Measurements from ENCODE around the gene TRAK1.

Gene TRAK1

DNA sequence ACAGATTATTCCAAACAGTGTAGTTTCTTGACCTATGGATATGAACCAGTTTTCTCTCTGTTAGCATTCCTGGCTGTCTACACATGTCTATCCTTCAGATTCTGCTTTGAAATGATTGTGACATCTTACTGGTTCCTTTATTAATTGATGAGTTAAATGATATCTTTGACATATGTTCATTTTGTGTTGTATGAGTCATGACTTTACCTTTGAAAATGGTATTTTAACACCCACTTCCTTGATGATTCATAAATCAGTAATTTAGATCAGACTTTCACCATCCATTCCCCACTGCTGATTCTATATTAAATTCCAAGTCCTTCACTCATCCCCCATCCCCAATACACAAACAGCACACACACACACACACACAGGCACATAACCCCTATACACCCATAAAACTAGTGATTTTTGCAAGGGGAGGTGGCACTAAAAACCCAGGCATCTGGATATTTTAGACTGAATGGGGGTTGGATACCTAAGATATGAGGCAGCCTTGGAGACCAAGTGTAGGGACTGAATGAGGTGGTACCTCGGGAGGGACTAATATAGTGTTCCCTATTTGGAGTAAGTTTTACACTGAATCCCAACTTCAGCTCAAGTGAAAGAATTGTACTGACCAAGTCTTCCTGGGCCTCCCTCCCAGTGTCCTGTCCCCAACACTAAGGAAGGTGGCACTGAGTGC lies 165.1 kb downstream of the TRAK1 start:
- Histone ChIP-seq H3K4me2 (ENCODE audit: low read length) (no peak overlapping the region), H4K8ac (ENCODE audit: low read depth, low read length) (no peak overlapping the region), H3K4me1 (ENCODE audit: control insufficient read depth in 1 of 2, insufficient read depth in 2 of 2, low read length in 2 of 2) (peaks cover 0 to 4% of the 10 kb centered on the region in 2 experiments), H3K27me3 (ENCODE audit: insufficient read depth, low read length) (no peaks in the 10 kb centered on the region), H4K12ac (ENCODE audit: low read depth, low read length) (no peak overlapping the region), H3K79me1 (ENCODE audit: low read length) (no peaks in the 10 kb centered on the region), H3K79me2 (ENCODE audit: control insufficient read depth, insufficient read depth, low read length, poor library complexity) (no peaks in the 10 kb centered on the region), H3K9me3 (ENCODE audit: insufficient read depth, low read depth, low read length) (peaks cover 2% of the 10 kb centered on the region), H3K36me3 (ENCODE audit: control insufficient read depth in 1 of 2, insufficient read depth in 2 of 2, low read length in 2 of 2) (no peaks in the 10 kb centered on the region), H3K4me3 (ENCODE audit: low read depth, low read length) (no peak overlapping the region), H4K91ac (ENCODE audit: low read depth, low read length) (peak overlapping the region; percentile 25), H2AK5ac (ENCODE audit: low read length) (no peak overlapping the region), H2BK12ac (ENCODE audit: low read length) (no peak overlapping the region), H2BK5ac (ENCODE audit: low read depth, low read length, poor library complexity) (no peak overlapping the region), H3K23ac (ENCODE audit: low read length) (no peak overlapping the region), H3K27ac (ENCODE audit: low read depth, low read length) (no peak overlapping the region), H3K14ac (ENCODE audit: low read length) (no peak overlapping the region), H3K4ac (ENCODE audit: low read depth, low read length) (no peak overlapping the region), H2BK120ac (ENCODE audit: insufficient read depth, low read length, poor library complexity) (no peak overlapping the region), H3K9ac (ENCODE audit: low read length) (no peak overlapping the region), H3K18ac (ENCODE audit: low read length) (no peak overlapping the region), H2AFZ (ENCODE audit: insufficient read depth, low read length, poor library complexity) (no peak overlapping the region)
- DNase-seq: peak in 1 of 2 donors; percentile 66
- WGBS (ENCODE audit: extremely low coverage, insufficient coverage, insufficient read length): no CpG with 5 or more reads among the region's 1 CpG

GRCh38 chr3:42257007-42257406 lies 165.8 kb downstream of the TRAK1 start:
- Histone ChIP-seq H2BK5ac (ENCODE audit: low read depth, low read length, poor library complexity) (no peak overlapping the region), H4K8ac (ENCODE audit: low read depth, low read length) (no peak overlapping the region), H3K23ac (ENCODE audit: low read length) (no peak overlapping the region), H2AK5ac (ENCODE audit: low read length) (no peak overlapping the region), H3K36me3 (ENCODE audit: control insufficient read depth in 1 of 2, insufficient read depth in 2 of 2, low read length in 2 of 2) (no peaks in the 10 kb centered on the region), H3K4ac (ENCODE audit: low read depth, low read length) (no peak overlapping the region), H3K27me3 (ENCODE audit: insufficient read depth, low read length) (no peaks in the 10 kb centered on the region), H3K4me2 (ENCODE audit: low read length) (no peak overlapping the region), H4K91ac (ENCODE audit: low read depth, low read length) (no peak overlapping the region), H3K79me1 (ENCODE audit: low read length) (no peaks in the 10 kb centered on the region), H4K12ac (ENCODE audit: low read depth, low read length) (no peak overlapping the region), H3K27ac (ENCODE audit: low read depth, low read length) (no peak overlapping the region), H3K18ac (ENCODE audit: low read length) (no peak overlapping the region), H3K79me2 (ENCODE audit: control insufficient read depth, insufficient read depth, low read length, poor library complexity) (no peaks in the 10 kb centered on the region), H3K4me3 (ENCODE audit: low read depth, low read length) (no peak overlapping the region), H2BK12ac (ENCODE audit: low read length) (no peak overlapping the region), H3K14ac (ENCODE audit: low read length) (no peak overlapping the region), H2BK120ac (ENCODE audit: insufficient read depth, low read length, poor library complexity) (no peak overlapping the region), H3K9ac (ENCODE audit: low read length) (no peak overlapping the region), H3K4me1 (ENCODE audit: control insufficient read depth in 1 of 2, insufficient read depth in 2 of 2, low read length in 2 of 2) (peaks cover 0 to 4% of the 10 kb centered on the region in 2 experiments), H2AFZ (ENCODE audit: insufficient read depth, low read length, poor library complexity) (no peak overlapping the region), H3K9me3 (ENCODE audit: insufficient read depth, low read depth, low read length) (peaks cover 2% of the 10 kb centered on the region)
- peak; percentile 73 to 79 for DNase-seq
- no CpG with 5 or more reads among the region's 7 CpGs for WGBS (ENCODE audit: extremely low coverage, insufficient coverage, insufficient read length)

- Histone ChIP-seq H3K14ac (ENCODE audit: low read length) (no peak overlapping the region), H3K79me2 (ENCODE audit: control insufficient read depth, insufficient read depth, low read length, poor library complexity) (no peaks in the 10 kb centered on the region), H2BK5ac (ENCODE audit: low read depth, low read length, poor library complexity) (no peak overlapping the region), H2AFZ (ENCODE audit: insufficient read depth, low read length, poor library complexity) (no peak overlapping the region), H3K4me2 (ENCODE audit: low read length) (no peak overlapping the region), H4K12ac (ENCODE audit: low read depth, low read length) (no peak overlapping the region), H3K18ac (ENCODE audit: low read length) (no peak overlapping the region), H2BK120ac (ENCODE audit: insufficient read depth, low read length, poor library complexity) (no peak overlapping the region), H4K91ac (ENCODE audit: low read depth, low read length) (no peak overlapping the region), H3K27me3 (ENCODE audit: insufficient read depth, low read length) (peaks cover 18% of the 10 kb centered on the region), H3K36me3 (ENCODE audit: control insufficient read depth in 1 of 2, insufficient read depth in 2 of 2, low read length in 2 of 2) (no peaks in the 10 kb centered on the region), H3K4ac (ENCODE audit: low read depth, low read length) (no peak overlapping the region), H3K27ac (ENCODE audit: low read depth, low read length) (no peak overlapping the region), H3K9ac (ENCODE audit: low read length) (no peak overlapping the region), H4K8ac (ENCODE audit: low read depth, low read length) (no peak overlapping the region), H2BK12ac (ENCODE audit: low read length) (no peak overlapping the region), H3K79me1 (ENCODE audit: low read length) (no peaks in the 10 kb centered on the region), H3K23ac (ENCODE audit: low read length) (no peak overlapping the region), H3K4me3 (ENCODE audit: low read depth, low read length) (no peak overlapping the region), H3K4me1 (ENCODE audit: control insufficient read depth in 1 of 2, insufficient read depth in 2 of 2, low read length in 2 of 2) (peaks cover 2 to 3% of the 10 kb centered on the region in 2 experiments), H2AK5ac (ENCODE audit: low read length) (no peak overlapping the region), H3K9me3 (ENCODE audit: insufficient read depth, low read depth, low read length) (peaks cover 12% of the 10 kb centered on the region)
- WGBS (ENCODE audit: extremely low coverage, insufficient coverage, insufficient read length): no CpG with 5 or more reads among the region's 2 CpGs
- peak; percentile 95 to 97 for DNase-seq
Measured at GRCh38 chr3:42262525-42262924, 171.4 kb downstream of the TRAK1 start.

DNA sequence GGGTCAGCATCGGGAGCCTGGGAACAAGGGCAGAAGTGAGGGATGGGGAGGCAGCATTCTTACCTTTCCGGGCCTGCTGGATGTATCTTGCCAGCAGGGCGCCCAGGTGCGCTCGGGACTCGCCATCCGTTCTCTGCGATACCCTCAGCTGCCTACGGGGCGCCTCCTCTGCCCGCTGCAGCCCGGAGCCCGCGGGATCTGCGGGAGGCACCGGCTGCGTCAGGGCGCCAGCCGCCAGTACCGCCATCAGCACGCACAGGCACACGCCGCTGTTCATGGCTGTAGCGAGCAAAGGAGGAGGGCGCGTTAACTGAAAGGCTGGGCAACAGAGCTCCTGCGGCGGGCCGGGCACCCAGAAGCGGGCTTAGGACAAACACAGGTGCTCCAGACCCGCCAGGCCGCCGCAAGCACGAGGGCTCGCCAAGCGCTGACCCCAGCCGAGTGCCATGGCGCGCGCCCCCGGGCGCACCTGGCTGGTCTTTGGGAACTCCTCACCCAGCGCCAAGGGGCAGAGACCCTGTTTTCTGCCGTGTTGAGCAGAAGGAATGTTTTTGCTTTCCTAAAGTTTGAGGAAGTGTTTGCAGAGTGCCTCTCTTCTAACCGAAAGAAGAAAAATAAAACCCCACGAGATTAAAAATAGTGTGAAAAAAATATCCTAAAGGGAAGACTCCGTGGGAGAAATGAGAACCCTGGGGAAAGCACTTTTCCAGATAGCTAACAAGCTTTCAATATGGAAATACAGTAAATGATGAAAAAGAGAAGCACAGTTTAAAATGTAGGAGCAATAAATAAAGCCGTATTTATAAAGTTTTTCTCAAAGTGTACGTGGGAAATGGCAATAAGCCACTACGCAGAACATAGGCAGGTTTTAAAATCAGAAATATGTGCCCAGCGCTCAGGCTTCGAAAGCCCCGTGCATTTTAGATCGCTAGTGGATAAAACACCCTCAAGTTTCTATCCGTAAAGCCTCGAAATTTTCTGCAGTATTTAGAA lies 172.5 kb downstream of the TRAK1 start:
- no peaks in the 10 kb centered on the region for H3K79me1 ChIP-seq (ENCODE audit: low read length)
- H3K4me1 ChIP-seq (ENCODE audit: control insufficient read depth in 1 of 2, insufficient read depth in 2 of 2, low read length in 2 of 2): peaks cover 2 to 3% of the 10 kb centered on the region in 2 experiments
- no peak overlapping the region for H4K8ac ChIP-seq (ENCODE audit: low read depth, low read length)
- no peak overlapping the region for H2AK5ac ChIP-seq (ENCODE audit: low read length)
- H3K18ac ChIP-seq (ENCODE audit: low read length): no peak overlapping the region
- no peaks in the 10 kb centered on the region for H3K79me2 ChIP-seq (ENCODE audit: control insufficient read depth, insufficient read depth, low read length, poor library complexity)
- no peak overlapping the region for H4K91ac ChIP-seq (ENCODE audit: low read depth, low read length)
- no peak overlapping the region for H3K14ac ChIP-seq (ENCODE audit: low read length)
- no peaks in the 10 kb centered on the region for H3K36me3 ChIP-seq (ENCODE audit: control insufficient read depth in 1 of 2, insufficient read depth in 2 of 2, low read length in 2 of 2)
- no peak overlapping the region for H2BK120ac ChIP-seq (ENCODE audit: insufficient read depth, low read length, poor library complexity)
- H2BK12ac ChIP-seq (ENCODE audit: low read length): no peak overlapping the region
- no CpG with 5 or more reads among the region's 56 CpGs for WGBS (ENCODE audit: extremely low coverage, insufficient coverage, insufficient read length)
- H3K9me3 ChIP-seq (ENCODE audit: insufficient read depth, low read depth, low read length): peaks cover 15% of the 10 kb centered on the region
- no peak overlapping the region for H3K9ac ChIP-seq (ENCODE audit: low read length)
- H3K4ac ChIP-seq (ENCODE audit: low read depth, low read length): no peak overlapping the region
- H3K4me3 ChIP-seq (ENCODE audit: low read depth, low read length): peak overlapping the region; percentile 49
- H2BK5ac ChIP-seq (ENCODE audit: low read depth, low read length, poor library complexity): no peak overlapping the region
- H3K4me2 ChIP-seq (ENCODE audit: low read length): peak overlapping the region; percentile 30
- no peak overlapping the region for H3K27ac ChIP-seq (ENCODE audit: low read depth, low read length)
- H3K27me3 ChIP-seq (ENCODE audit: insufficient read depth, low read length): peaks cover 18% of the 10 kb centered on the region
- no peak overlapping the region for H2AFZ ChIP-seq (ENCODE audit: insufficient read depth, low read length, poor library complexity)
- H3K23ac ChIP-seq (ENCODE audit: low read length): no peak overlapping the region
- H4K12ac ChIP-seq (ENCODE audit: low read depth, low read length): no peak overlapping the region
- DNase-seq: peak; percentile 42 to 61

All from trophoblast cell (in vitro differentiated cells and primary cell).